NB4 (cell line): ENCODE data around the gene RUFY4.

Experiments used
- DNase-seq: peaks from one replicate; pipeline ENCODE4 v3.0.0; 2010; ENCODE audit warnings: low read depth
- H3K4me3 ChIP-seq: one replicate; pipeline ENCODE4 v1.5.1; 2011; ENCODE audit warnings: mild to moderate bottlenecking, low read depth, low read length, moderate library complexity
- MYC ChIP-seq: IDR thresholded peaks from 2 replicates; pipeline ENCODE4 v1.6.1; 2011; ENCODE audit warnings: low read depth, low read length
- POLR2A ChIP-seq: IDR thresholded peaks from 2 replicates; pipeline ENCODE4 v1.6.1; 2011; ENCODE audit warnings: mild to moderate bottlenecking; ENCODE audit not compliant: insufficient read length; ENCODE audit errors: extremely low read depth
- TF ChIP-seq, protein P1 (sequence below): IDR thresholded peaks from 2 replicates; pipeline ENCODE4 v1.6.1; 2011; ENCODE audit warnings: low read depth, low read length
- TF ChIP-seq, protein P2 (sequence below): IDR thresholded peaks from one replicate; pipeline ENCODE4 v1.5.1; 2012; ENCODE audit warnings: low read depth, low read length

Gene RUFY4

DNA sequence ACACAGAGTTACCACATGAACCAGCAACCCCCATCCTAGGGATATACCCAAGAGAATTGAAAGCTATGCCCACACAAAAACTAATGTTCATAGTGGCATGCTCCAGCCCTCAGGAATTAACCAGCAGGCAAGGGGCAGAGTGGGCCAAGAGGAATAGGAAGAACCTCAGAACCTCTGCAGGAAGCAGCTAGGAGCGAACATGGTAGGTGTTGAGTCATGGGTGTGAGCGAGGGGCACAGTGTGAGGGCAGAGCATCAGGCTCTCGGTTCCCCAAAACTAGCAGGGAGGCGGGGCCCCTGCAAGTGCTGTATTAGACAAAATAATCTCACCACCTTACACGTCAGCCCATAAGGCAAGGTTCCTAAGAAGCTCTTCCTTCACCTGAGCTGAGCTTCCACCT lies 5.6 kb upstream of the RUFY4 start:
- peak; percentile 34 for DNase-seq
- TF ChIP-seq POLR2A: no peak
- TF ChIP-seq, protein P1, sequence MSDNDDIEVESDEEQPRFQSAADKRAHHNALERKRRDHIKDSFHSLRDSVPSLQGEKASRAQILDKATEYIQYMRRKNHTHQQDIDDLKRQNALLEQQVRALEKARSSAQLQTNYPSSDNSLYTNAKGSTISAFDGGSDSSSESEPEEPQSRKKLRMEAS: no peak
- H3K4me3 ChIP-seq: no peak overlapping the region

DNA sequence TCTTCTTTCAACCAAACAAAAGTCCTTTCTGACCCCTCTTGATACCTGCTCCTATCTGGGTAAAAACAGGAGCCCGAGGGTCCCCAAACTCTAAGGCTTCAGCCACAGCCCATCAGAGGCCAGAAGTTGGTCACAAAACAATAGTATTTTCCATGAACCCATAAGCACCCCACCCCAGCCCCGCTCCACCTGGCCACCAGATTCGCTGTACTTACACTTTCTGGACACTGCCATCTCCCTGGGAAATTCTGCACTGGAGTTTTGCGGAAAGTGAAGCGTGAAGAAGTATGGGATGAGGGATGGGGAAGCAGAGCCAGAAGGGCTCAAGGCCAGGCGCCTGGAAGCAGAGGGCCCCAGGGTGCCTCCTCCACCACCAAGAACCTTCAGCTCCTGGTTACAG lies 5.2 kb upstream of the RUFY4 start:
- TF ChIP-seq, protein P1: no peak
- TF ChIP-seq MYC (no peak), POLR2A (no peak)
- TF ChIP-seq, protein P2, sequence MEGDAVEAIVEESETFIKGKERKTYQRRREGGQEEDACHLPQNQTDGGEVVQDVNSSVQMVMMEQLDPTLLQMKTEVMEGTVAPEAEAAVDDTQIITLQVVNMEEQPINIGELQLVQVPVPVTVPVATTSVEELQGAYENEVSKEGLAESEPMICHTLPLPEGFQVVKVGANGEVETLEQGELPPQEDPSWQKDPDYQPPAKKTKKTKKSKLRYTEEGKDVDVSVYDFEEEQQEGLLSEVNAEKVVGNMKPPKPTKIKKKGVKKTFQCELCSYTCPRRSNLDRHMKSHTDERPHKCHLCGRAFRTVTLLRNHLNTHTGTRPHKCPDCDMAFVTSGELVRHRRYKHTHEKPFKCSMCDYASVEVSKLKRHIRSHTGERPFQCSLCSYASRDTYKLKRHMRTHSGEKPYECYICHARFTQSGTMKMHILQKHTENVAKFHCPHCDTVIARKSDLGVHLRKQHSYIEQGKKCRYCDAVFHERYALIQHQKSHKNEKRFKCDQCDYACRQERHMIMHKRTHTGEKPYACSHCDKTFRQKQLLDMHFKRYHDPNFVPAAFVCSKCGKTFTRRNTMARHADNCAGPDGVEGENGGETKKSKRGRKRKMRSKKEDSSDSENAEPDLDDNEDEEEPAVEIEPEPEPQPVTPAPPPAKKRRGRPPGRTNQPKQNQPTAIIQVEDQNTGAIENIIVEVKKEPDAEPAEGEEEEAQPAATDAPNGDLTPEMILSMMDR: no peak
- no peak for DNase-seq
- no peak overlapping the region for H3K4me3 ChIP-seq

DNA sequence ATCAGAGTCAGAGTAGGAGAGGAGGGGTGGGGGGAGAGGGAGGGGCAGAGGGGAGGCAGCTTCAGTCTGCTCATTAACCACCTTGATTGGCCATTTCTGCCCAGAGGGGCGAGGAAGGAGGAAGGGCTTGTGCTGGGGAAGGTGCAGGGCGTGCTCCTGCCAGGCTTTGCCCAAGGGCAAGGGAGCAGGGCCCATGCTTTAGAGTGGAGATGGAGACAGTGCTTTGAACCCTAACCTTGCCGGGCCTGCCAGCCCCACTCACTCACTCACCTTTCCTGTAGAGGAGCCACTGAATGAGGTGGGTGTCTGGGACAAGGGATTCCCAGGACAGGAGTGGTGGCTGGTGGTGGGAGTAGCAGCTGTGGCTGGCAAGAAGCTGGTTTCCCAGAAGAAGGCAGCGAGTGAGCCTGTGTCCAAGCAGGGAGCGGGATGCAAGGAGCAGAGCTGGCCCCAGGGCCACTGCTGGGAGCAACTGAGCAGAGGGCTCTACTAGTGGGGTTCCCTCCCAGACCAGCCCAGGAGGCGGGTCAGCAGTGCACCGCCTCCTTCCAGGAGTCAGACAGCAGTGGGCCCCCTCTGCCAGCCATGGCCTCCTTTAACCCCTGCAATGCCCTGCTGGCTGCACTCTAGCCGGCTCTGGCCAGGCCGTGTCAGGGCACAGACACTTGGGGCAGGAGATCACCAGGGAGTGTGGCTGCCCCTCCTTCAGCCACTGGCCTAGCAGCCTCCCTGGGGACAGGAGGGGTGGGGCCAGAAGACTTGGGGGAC lies 3.6 kb upstream of the RUFY4 start:
- H3K4me3 ChIP-seq: no peak overlapping the region
- DNase-seq: no peak
- TF ChIP-seq, protein P2: no peak
- TF ChIP-seq MYC: no peak
- TF ChIP-seq, protein P1: no peak
- TF ChIP-seq POLR2A: no peak

DNA sequence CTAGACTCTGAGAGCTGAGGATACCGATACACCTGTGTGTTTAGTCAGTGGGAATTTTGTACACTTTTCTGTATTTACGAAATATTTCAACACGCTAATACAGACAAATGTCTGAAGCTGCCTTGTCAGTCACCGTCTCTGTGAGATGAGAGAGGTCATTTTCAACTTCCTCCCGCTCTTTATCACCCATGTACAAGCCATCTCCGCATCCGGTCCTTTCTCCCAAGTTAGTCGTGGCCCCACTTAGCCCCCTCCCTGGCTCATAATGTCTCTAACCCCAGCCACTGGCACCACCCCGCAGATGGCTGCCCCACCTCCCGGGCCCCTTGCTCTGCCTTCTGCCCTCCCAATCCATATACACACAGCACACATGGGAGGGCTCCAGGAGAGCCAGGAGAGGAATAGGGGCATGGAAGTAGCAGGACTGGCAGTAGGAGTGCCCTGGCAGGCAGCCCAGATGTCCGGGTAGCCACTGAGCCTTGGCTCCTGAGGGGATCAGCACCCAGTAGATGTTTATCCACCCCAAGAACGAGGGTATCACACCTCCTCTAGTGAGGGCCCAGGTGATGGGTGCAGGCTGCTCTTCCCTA lies 2.0 kb upstream of the RUFY4 start:
- peak; percentile 69 for DNase-seq
- TF ChIP-seq, protein P2: no peak
- TF ChIP-seq POLR2A: no peak
- TF ChIP-seq, protein P1: no peak
- TF ChIP-seq MYC: no peak
- H3K4me3 ChIP-seq: no peak overlapping the region

DNA sequence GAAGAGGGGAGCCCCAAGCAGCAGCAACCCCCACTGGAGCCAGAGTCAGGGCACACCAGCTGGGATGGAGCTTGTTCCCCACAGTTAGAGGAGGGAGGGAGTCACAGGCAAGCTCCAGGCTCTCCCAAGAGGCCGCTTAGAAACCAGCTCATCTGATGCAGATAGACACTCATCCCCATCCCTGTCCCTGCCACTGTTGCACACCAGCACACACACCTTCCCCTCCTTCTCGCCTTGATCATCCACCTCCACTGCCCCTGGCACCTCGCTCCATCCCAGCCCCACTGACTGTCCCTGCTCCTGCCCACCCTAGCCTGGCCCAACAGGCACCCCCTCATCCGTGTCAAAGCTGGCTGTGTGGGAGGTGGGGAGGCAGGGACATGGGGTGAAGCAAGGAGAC lies 1.5 kb upstream of the RUFY4 start:
- H3K4me3 ChIP-seq: no peak overlapping the region
- TF ChIP-seq, protein P1: no peak
- no peak for TF ChIP-seq POLR2A
- no peak for TF ChIP-seq MYC
- TF ChIP-seq, protein P2: no peak
- DNase-seq: no peak

DNA sequence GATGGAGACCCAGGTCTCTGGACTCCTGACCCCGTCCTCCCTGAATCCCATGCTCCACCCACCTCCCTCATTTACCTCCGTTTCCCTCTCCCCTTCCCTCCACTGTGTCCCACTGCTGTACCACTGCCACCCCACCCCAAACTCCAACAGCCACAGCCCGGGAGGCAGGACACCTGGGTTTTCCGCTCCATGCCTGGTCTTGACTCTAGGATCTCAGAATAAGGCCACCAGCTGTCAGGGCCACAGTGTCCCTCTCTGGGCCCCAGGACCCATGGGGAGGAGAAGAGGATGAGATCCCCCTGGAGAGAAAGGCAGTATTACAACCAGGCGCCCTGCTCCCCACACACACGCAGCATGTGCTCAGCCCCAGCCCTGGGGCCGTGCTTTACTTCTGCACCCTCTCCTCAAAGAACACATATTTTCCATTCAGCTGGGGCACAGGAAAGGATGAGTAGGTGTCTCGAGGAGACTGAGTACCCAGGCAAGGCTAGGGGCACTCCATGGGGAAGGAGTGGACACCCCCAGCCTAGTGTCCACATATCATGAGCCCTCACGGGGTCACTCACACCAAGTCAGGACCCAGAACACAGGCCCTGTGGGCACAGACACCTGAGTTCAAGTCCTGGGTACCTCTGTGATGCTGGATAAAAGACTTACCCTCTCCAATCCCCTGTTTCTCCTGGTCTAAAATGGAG lies 700 bp downstream of the RUFY4 start:
- DNase-seq: no peak
- TF ChIP-seq POLR2A: no peak
- TF ChIP-seq, protein P2: no peak
- TF ChIP-seq MYC: no peak
- H3K4me3 ChIP-seq: no peak overlapping the region
